ENCODE data around the gene AHCYL1.

AHCYL1 gene

DNA sequence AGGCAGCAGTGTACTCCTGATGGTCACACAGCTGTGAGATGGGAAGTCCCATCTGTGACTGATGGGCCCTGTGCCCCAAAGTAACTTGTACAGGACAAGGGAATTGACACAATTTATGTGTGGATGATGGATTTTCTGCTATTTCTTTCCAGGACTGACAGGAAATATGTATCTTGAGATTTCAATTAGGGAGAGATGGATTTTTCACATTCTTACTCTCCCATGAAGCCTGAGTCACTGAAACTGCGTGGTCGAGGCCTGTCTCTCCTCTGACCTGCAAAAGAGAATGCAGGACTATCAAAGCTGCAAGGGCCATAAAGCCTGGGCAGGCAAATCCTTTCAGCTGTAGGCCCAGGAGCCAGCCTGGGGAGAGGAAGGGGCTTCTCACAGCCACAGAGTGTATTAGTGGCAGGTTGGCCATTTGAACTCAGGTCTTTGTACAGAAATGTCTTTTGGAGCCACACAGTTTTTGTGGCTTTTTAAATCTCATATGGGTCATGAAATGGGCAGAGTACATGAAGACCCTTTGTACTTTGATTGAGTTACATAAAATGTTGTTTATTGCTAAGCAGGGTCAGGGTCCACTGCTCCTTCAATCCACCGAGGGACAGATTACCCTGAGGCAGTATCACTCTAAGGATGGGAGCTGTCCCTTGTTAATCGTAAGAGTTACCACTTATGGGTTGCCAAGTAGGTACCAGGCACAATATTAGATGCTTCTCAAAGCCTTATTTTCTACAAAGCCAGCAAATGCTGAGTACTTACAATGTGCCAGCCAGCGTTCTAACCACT, 71.1 kb downstream of the AHCYL1 start:
- Histone ChIP-seq H3K27me3 (ENCODE audit: insufficient read depth, poor library complexity, severe bottlenecking) (no peaks in the 10 kb centered on the region), H3K4me3 (replicated peaks; ENCODE audit: insufficient read depth, low read length) (no peak overlapping the region), H3K27ac (replicated peaks) (no peak overlapping the region)
- DNase-seq (ENCODE audit: low read depth in 1 of 2, low spot score in 1 of 2), result no peak
- TF ChIP-seq REST (IDR thresholded peaks at IDR 0.05; ENCODE audit: insufficient replicate concordance, low read depth), result no peak
- TF ChIP-seq, protein P1, sequence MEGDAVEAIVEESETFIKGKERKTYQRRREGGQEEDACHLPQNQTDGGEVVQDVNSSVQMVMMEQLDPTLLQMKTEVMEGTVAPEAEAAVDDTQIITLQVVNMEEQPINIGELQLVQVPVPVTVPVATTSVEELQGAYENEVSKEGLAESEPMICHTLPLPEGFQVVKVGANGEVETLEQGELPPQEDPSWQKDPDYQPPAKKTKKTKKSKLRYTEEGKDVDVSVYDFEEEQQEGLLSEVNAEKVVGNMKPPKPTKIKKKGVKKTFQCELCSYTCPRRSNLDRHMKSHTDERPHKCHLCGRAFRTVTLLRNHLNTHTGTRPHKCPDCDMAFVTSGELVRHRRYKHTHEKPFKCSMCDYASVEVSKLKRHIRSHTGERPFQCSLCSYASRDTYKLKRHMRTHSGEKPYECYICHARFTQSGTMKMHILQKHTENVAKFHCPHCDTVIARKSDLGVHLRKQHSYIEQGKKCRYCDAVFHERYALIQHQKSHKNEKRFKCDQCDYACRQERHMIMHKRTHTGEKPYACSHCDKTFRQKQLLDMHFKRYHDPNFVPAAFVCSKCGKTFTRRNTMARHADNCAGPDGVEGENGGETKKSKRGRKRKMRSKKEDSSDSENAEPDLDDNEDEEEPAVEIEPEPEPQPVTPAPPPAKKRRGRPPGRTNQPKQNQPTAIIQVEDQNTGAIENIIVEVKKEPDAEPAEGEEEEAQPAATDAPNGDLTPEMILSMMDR (IDR thresholded peaks at IDR 0.05; ENCODE audit: insufficient read depth, low read length), result no peak
- TF ChIP-seq SPI1 (IDR thresholded peaks at IDR 0.05; ENCODE audit: borderline replicate concordance, low read depth), result no peak
- no peak for TF ChIP-seq POLR2AphosphoS5 (IDR thresholded peaks at IDR 0.05; ENCODE audit: low read depth)
- TF ChIP-seq GABPA (IDR thresholded peaks at IDR 0.05; ENCODE audit: low read depth), result no peak

DNA sequence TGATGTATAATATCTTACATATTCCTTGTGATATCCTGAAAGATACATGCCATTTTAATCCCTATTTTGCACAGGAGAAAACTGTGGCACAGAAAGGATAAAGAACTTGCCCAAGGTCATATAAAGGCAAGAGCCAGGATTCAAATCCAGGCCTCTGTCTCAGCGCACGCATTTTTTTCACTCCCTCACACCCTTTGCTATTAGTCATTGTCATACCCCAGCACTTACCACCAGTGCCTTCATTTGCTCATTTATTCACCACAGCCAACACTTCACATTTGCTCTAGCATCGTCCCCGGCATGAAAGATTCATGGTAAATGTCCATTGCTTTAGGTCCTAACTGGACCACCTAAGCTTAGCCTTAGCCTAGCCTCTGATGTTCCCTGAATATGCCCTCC, 71.7 kb downstream of the AHCYL1 start:
- H3K27me3 ChIP-seq (ENCODE audit: insufficient read depth, poor library complexity, severe bottlenecking), result no peaks in the 10 kb centered on the region
- DNase-seq (ENCODE audit: low read depth in 1 of 2, low spot score in 1 of 2), result no peak
- H3K4me3 ChIP-seq (replicated peaks; ENCODE audit: insufficient read depth, low read length), result no peak overlapping the region
- TF ChIP-seq REST (IDR thresholded peaks at IDR 0.05; ENCODE audit: insufficient replicate concordance, low read depth), result no peak
- TF ChIP-seq SPI1 (IDR thresholded peaks at IDR 0.05; ENCODE audit: borderline replicate concordance, low read depth), result no peak
- no peak for TF ChIP-seq POLR2AphosphoS5 (IDR thresholded peaks at IDR 0.05; ENCODE audit: low read depth)
- TF ChIP-seq GABPA (IDR thresholded peaks at IDR 0.05; ENCODE audit: low read depth), result no peak
- TF ChIP-seq, protein P1 (IDR thresholded peaks at IDR 0.05; ENCODE audit: insufficient read depth, low read length), result no peak
- no peak overlapping the region for H3K27ac ChIP-seq (replicated peaks)

DNA sequence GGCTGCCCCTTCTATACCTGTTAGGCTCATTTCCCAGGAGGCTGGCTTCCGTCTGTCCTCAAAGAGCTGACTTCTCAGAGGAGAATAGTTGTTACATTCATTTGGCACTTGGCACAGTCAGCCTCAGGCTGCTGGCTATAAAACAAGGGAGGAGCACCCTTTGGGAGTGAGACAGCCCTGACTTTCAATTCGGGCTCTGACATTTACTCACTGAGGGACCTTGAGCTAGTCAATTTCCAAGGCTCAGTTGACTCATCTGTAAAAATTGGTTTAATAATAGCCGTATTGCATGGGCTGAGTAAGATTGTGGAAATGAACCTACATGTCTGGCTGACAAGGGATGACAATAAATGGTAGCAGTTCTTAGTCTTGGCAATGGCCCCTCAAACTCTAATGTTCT, 72.2 kb downstream of the AHCYL1 start:
- no peak for DNase-seq (ENCODE audit: low read depth in 1 of 2, low spot score in 1 of 2)
- no peak overlapping the region for H3K4me3 ChIP-seq (replicated peaks; ENCODE audit: insufficient read depth, low read length)

More for the DNA sequence above, 72.2 kb downstream of the AHCYL1 start:
- TF ChIP-seq GABPA (IDR thresholded peaks at IDR 0.05; ENCODE audit: low read depth) (no peak), POLR2AphosphoS5 (IDR thresholded peaks at IDR 0.05; ENCODE audit: low read depth) (no peak), SPI1 (IDR thresholded peaks at IDR 0.05; ENCODE audit: borderline replicate concordance, low read depth) (no peak), REST (IDR thresholded peaks at IDR 0.05; ENCODE audit: insufficient replicate concordance, low read depth) (no peak)
- TF ChIP-seq, protein P1 (IDR thresholded peaks at IDR 0.05; ENCODE audit: insufficient read depth, low read length), result no peak
- Histone ChIP-seq H3K27me3 (ENCODE audit: insufficient read depth, poor library complexity, severe bottlenecking) (no peaks in the 10 kb centered on the region), H3K27ac (replicated peaks) (no peak overlapping the region)
